Breast epithelium (tissue), 4 donors: ENCODE measurements around the gene DPP7. TPM values are rescaled to one million over a fixed set of nuclear protein-coding genes. Genes with fewer than 3 reads are reported as not detected.

ENCODE experiments used
- DNase-seq, 2 donors: peaks; one replicate each; pipeline ENCODE4 v3.0.0-alpha.2; 2019; ENCODE audit warnings: low spot score in 2 of 2
- H3K27ac ChIP-seq, 2 donors: fragments of 200-600 bp; sonication (generic) in 1 of 2; one replicate each; pipeline ENCODE4 v1.5.1; 2016 to 2019; ENCODE audit warnings: mild to moderate bottlenecking in 1 of 2
- H3K27me3 ChIP-seq, 2 donors: fragments of 200-600 bp; sonication (generic) in 1 of 2; one replicate each; pipeline versions ENCODE4 v1.5.1 to v1.6.0; 2017 to 2019; ENCODE audit warnings: control low read depth in 1 of 2, mild to moderate bottlenecking in 1 of 2
- H3K36me3 ChIP-seq: fragments of 200-600 bp; one replicate; pipeline ENCODE4 v1.5.1; 2019
- H3K4me1 ChIP-seq, 2 donors: fragments of 200-600 bp; sonication (generic); one replicate each; pipeline ENCODE4 v1.5.1; 2016 to 2019; ENCODE audit warnings: control low read depth in 1 of 2
- H3K4me3 ChIP-seq, 3 donors: fragments of 200-600 bp; sonication (generic); 1 replicate in 2 of 3; 2 replicates in 1 of 3; pipeline ENCODE4 v1.5.1; 2016 to 2019; ENCODE audit warnings: mild to moderate bottlenecking in 3 of 3, moderate library complexity in 2 of 3
- H3K9me3 ChIP-seq, 2 donors: fragments of 200-600 bp; sonication (generic) in 1 of 2; one replicate each; pipeline ENCODE4 v1.5.1; 2016 to 2019; ENCODE audit warnings: control low read depth in 1 of 2
- CTCF ChIP-seq, 3 donors: fragments of 450-650 bp; IDR thresholded peaks; one replicate each; pipeline ENCODE4 v1.5.1; 2016 to 2017; ENCODE audit warnings: antibody characterized with exemption in 3 of 3, mild to moderate bottlenecking in 3 of 3, moderate library complexity in 3 of 3
- POLR2A ChIP-seq: fragments of 450-650 bp; IDR thresholded peaks from one replicate; pipeline ENCODE4 v1.6.1; 2016; ENCODE audit warnings: antibody characterized with exemption, mild to moderate bottlenecking, moderate library complexity
- POLR2AphosphoS5 ChIP-seq, 3 donors: sonication (generic); formaldehyde crosslinking; IDR thresholded peaks; one replicate each; pipeline ENCODE4 v1.6.1; 2017; ENCODE audit warnings: antibody characterized with exemption in 3 of 3
- intact Hi-C: fragments of 100-400 bp; cut with DNase I; formaldehyde crosslinking; loops from one replicate; pipeline ENCODE4 v1.15.1; 2023; ENCODE audit warnings: low total_unique reads
- total RNA-seq, 3 donors: library from RNA; depleted of rRNA; stranded (reverse); fragments of >200 nt; gene quantifications; one replicate each; pipeline ENCODE4 v1.1.0, GENCODE V29; 2016

Gene DPP7
- total RNA-seq, 3 donors from 2014 or later: 115 to 137 (median 132) TPM

GRCh38 chr9:137087409-137087925 lies 27.1 kb downstream of the DPP7 start:
- H3K36me3 ChIP-seq: no peaks in the 10 kb centered on the region
- H3K27ac ChIP-seq: peak overlapping the region; percentile 91 to 94
- H3K9me3 ChIP-seq: no peaks in the 10 kb centered on the region
- H3K27me3 ChIP-seq: no peaks in the 10 kb centered on the region
- intact Hi-C loops: loop anchor here (2.0 kb wide), 1 partner anchor 29 kb away; no protein-coding TSS in a partner anchor
- DNase-seq: no peak
- H3K4me3 ChIP-seq: peak overlapping the region; percentile 77 to 85 (median 85)
- TF ChIP-seq POLR2A: no peak
- TF ChIP-seq POLR2AphosphoS5 (IDR thresholded peaks at IDR 0.05): no peak
- no peak for TF ChIP-seq CTCF (IDR thresholded peaks at IDR 0.05)
- H3K4me1 ChIP-seq: peaks cover 3 to 14% of the 10 kb centered on the region in 2 donors

GRCh38 chr9:137086531-137087408 lies 27.8 kb downstream of the DPP7 start, which contains the start of gene MAN1B1:
Gene MAN1B1 (plus strand): TSS chr9:137086985. CDS start chr9:137087000, 15 bp downstream.
- no peaks in the 10 kb centered on the region for H3K36me3 ChIP-seq
- peak; percentile 99 for DNase-seq
- H3K4me1 ChIP-seq: peaks cover 3 to 14% of the 10 kb centered on the region in 2 donors
- no peaks in the 10 kb centered on the region for H3K27me3 ChIP-seq
- intact Hi-C loops: loop anchor here (2.0 kb wide), 1 partner anchor 30 kb away; no protein-coding TSS in a partner anchor
- TF ChIP-seq CTCF (IDR thresholded peaks at IDR 0.05) (peak in 1 of 3 donors; percentile 3), POLR2AphosphoS5 (IDR thresholded peaks at IDR 0.05) (peak in 2 of 3 donors; percentile 65 to 75), POLR2A (peak; percentile 33)
- H3K27ac ChIP-seq: peak within 1 kb of the TSS; percentile 91 to 94
- H3K9me3 ChIP-seq: no peaks in the 10 kb centered on the region
- H3K4me3 ChIP-seq: peak within 1 kb of the TSS; percentile 77 to 85 (median 85)

GRCh38 chr9:137085920-137086530 lies 28.5 kb downstream of the DPP7 start:
- Histone ChIP-seq H3K27ac (peak overlapping the region; percentile 91 to 94), H3K9me3 (no peaks in the 10 kb centered on the region), H3K4me1 (peaks cover 3 to 14% of the 10 kb centered on the region in 2 donors), H3K27me3 (no peaks in the 10 kb centered on the region), H3K4me3 (peak overlapping the region; percentile 77 to 85 (median 85)), H3K36me3 (no peaks in the 10 kb centered on the region)
- intact Hi-C loops: loop anchor here (2.0 kb wide), 1 partner anchor 31 kb away; no protein-coding TSS in a partner anchor
- peak; percentile 64 to 71 for DNase-seq
- TF ChIP-seq POLR2A (no peak), CTCF (IDR thresholded peaks at IDR 0.05) (peak in 1 of 3 donors; percentile 7)

GRCh38 chr9:137084526-137084925 lies 30.0 kb downstream of the DPP7 start:
- TF ChIP-seq POLR2AphosphoS5 (IDR thresholded peaks at IDR 0.05): no peak
- TF ChIP-seq POLR2A: no peak
- no peak for TF ChIP-seq CTCF (IDR thresholded peaks at IDR 0.05)
- no peak overlapping the region for H3K4me3 ChIP-seq
- no peaks in the 10 kb centered on the region for H3K27me3 ChIP-seq
- DNase-seq: no peak
- intact Hi-C loops: loop anchor here (5.0 kb wide), 1 partner anchor 277 kb away; the partner anchor contains the start of gene RABL6
- peaks cover 8% of the 10 kb centered on the region for H3K36me3 ChIP-seq
- H3K27ac ChIP-seq: peak overlapping the region in 1 of 2 donors; percentile 74
- peaks cover 3 to 14% of the 10 kb centered on the region in 2 donors for H3K4me1 ChIP-seq
- H3K9me3 ChIP-seq: no peaks in the 10 kb centered on the region
